OCI-LY1 (cell line): ENCODE data around the gene SUV39H2.

Experiments
- H2AFZ ChIP-seq: fragments of 200-600 bp; sonication (generic), shearing (Covaris generic); 2 replicates; pipeline ENCODE4 v1.6.0; 2014; ENCODE audit warnings: antibody characterized with exemption, mild to moderate bottlenecking, low read length
- H3F3A ChIP-seq: fragments of 200-600 bp; sonication (generic), shearing (Covaris generic); 2 replicates; pipeline ENCODE4 v1.6.0; 2014; ENCODE audit warnings: mild to moderate bottlenecking, antibody characterized with exemption, low read length, moderate library complexity; ENCODE audit not compliant: insufficient read depth
- H3K27ac ChIP-seq: fragments of 200-600 bp; sonication (generic); 2 replicates; pipeline ENCODE4 v1.5.1; 2014; ENCODE audit warnings: low read length, mixed run types, mild to moderate bottlenecking, low read depth; ENCODE audit not compliant: poor library complexity, severe bottlenecking
- H3K27me3 ChIP-seq: fragments of 200-600 bp; sonication (generic); 2 replicates; pipeline ENCODE4 v1.6.0; 2014; ENCODE audit warnings: antibody characterized with exemption, mild to moderate bottlenecking, low read length, moderate library complexity; ENCODE audit not compliant: insufficient read depth
- H3K36me3 ChIP-seq: fragments of 200-600 bp; sonication (generic); 2 replicates; pipeline ENCODE4 v1.6.1; 2014; ENCODE audit warnings: mild to moderate bottlenecking, antibody characterized with exemption, low read length, moderate library complexity, mixed read lengths; ENCODE audit not compliant: insufficient read depth
- H3K4me1 ChIP-seq: fragments of 200-600 bp; sonication (generic); 2 replicates; pipeline ENCODE4 v1.5.1; 2014; ENCODE audit warnings: mild to moderate bottlenecking, low read length, moderate library complexity; ENCODE audit not compliant: insufficient read depth, severe bottlenecking
- H3K4me2 ChIP-seq: fragments of 200-600 bp; sonication (generic), shearing (Covaris generic); 2 replicates; pipeline ENCODE4 v1.6.1; 2014; ENCODE audit warnings: low read length
- H3K4me3 ChIP-seq: fragments of 200-600 bp; sonication (generic); 2 replicates; pipeline ENCODE4 v1.5.1; 2014; ENCODE audit warnings: low read length, low read depth, mild to moderate bottlenecking, mixed read lengths; ENCODE audit not compliant: poor library complexity, severe bottlenecking
- H3K79me2 ChIP-seq: fragments of 200-600 bp; shearing (Covaris generic); 2 replicates; pipeline ENCODE4 v1.6.1; 2016; ENCODE audit warnings: mixed run types, low read length, mixed read lengths; ENCODE audit not compliant: insufficient read depth
- H3K9ac ChIP-seq: fragments of 200-600 bp; sonication (generic), shearing (Covaris generic); 2 replicates; pipeline ENCODE4 v1.6.1; 2014; ENCODE audit warnings: mild to moderate bottlenecking, low read length, mixed read lengths
- H3K9me2 ChIP-seq: fragments of 200-600 bp; sonication (generic), shearing (Covaris generic); 2 replicates; pipeline ENCODE4 v1.6.1; 2014; ENCODE audit warnings: low read depth, mild to moderate bottlenecking, low read length, mixed read lengths
- H3K9me3 ChIP-seq: fragments of 200-600 bp; shearing (Covaris generic); 2 replicates; pipeline ENCODE4 v1.6.1; 2014; ENCODE audit warnings: low read length, mixed read lengths
- H4K20me1 ChIP-seq: fragments of 200-600 bp; sonication (generic), shearing (Covaris generic); 2 replicates; pipeline ENCODE4 v1.6.0; 2016; ENCODE audit warnings: mild to moderate bottlenecking, low read length; ENCODE audit not compliant: insufficient read depth
- EZH2 ChIP-seq: fragments of 200-600 bp; sonication (generic), shearing (Covaris generic); IDR thresholded peaks from 2 replicates; pipeline ENCODE4 v1.8.0; 2017; ENCODE audit warnings: borderline replicate concordance, mixed run types, mild to moderate bottlenecking, antibody characterized with exemption, low read length, moderate library complexity, mixed read lengths
- TF ChIP-seq, protein P1 (sequence below): fragments of 200-600 bp; sonication (generic), shearing (Covaris generic); IDR thresholded peaks from 2 replicates; pipeline ENCODE4 v1.5.1; 2017; ENCODE audit warnings: mild to moderate bottlenecking, antibody characterized with exemption, low read length, moderate library complexity, mixed read lengths

SUV39H2 gene

DNA sequence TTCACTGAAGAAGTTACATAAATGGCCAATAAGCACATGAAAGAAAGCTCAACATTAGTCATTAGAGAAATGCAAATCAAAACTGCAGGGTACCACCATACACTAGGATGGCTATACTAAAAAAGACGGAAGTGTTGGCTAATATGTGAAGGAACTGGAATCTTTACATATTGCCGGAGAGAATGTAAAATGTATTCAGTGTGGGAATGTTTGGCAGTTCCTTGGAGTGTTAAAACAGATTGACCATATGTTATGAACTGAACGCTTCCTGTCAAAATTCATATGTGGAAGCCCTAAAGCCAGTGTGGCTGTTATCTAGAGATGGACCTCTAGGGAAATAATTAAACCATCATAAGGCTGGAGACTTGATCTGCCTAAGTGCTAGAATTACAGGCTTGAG, 33.1 kb downstream of the SUV39H2 start:
- 0 out of 2 replicates have a peak, but pooled peaks cover 5% of the 10 kb centered on the region for H3K79me2 ChIP-seq
- TF ChIP-seq, protein P1, sequence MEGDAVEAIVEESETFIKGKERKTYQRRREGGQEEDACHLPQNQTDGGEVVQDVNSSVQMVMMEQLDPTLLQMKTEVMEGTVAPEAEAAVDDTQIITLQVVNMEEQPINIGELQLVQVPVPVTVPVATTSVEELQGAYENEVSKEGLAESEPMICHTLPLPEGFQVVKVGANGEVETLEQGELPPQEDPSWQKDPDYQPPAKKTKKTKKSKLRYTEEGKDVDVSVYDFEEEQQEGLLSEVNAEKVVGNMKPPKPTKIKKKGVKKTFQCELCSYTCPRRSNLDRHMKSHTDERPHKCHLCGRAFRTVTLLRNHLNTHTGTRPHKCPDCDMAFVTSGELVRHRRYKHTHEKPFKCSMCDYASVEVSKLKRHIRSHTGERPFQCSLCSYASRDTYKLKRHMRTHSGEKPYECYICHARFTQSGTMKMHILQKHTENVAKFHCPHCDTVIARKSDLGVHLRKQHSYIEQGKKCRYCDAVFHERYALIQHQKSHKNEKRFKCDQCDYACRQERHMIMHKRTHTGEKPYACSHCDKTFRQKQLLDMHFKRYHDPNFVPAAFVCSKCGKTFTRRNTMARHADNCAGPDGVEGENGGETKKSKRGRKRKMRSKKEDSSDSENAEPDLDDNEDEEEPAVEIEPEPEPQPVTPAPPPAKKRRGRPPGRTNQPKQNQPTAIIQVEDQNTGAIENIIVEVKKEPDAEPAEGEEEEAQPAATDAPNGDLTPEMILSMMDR, result no peak
- no peak for TF ChIP-seq EZH2
- H3K4me2 ChIP-seq, result no peak overlapping the region
- H3K9ac ChIP-seq, result no peak overlapping the region
- no peak overlapping the region for H2AFZ ChIP-seq
- H3K27ac ChIP-seq, result no peak overlapping the region
- peaks cover 24% of the 10 kb centered on the region for H3K9me3 ChIP-seq
- no peaks in the 10 kb centered on the region for H3K4me1 ChIP-seq
- H4K20me1 ChIP-seq, result no peaks in the 10 kb centered on the region
- no peaks in the 10 kb centered on the region for H3K27me3 ChIP-seq
- no peaks in the 10 kb centered on the region for H3F3A ChIP-seq
- peaks cover 100% of the 10 kb centered on the region for H3K36me3 ChIP-seq
- H3K4me3 ChIP-seq, result no peak overlapping the region
- H3K9me2 ChIP-seq, result no peaks in the 10 kb centered on the region

DNA sequence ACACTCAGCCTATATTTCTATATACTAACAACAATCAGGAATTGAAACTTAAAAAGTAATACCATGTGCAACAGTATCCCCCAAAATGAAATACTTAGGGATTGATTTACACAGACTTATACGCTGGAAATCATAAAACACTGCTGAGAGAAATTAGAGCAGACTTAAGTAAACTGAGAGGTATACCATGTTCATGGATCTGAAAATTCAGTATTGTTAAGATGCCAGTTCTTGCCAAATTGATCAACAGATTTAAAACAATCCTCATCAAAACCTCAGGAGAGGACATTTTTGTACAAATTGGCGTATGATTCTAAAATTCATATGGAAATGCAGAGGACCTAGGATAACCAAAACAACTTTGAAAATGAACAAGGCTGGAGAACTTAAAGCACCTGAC, 37.9 kb downstream of the SUV39H2 start:
- H3K36me3 ChIP-seq, result peaks cover 100% of the 10 kb centered on the region
- H3K4me2 ChIP-seq, result no peak overlapping the region
- H3F3A ChIP-seq, result no peaks in the 10 kb centered on the region
- no peak for TF ChIP-seq EZH2
- TF ChIP-seq, protein P1, result no peak
- H4K20me1 ChIP-seq, result no peaks in the 10 kb centered on the region
- no peaks in the 10 kb centered on the region for H3K4me1 ChIP-seq
- no peak overlapping the region for H3K9ac ChIP-seq
- H2AFZ ChIP-seq, result no peak overlapping the region
- H3K79me2 ChIP-seq, result 0 out of 2 replicates have a peak, but pooled peaks cover 5% of the 10 kb centered on the region
- H3K4me3 ChIP-seq, result no peak overlapping the region
- H3K9me2 ChIP-seq, result no peaks in the 10 kb centered on the region
- no peaks in the 10 kb centered on the region for H3K27me3 ChIP-seq
- peaks cover 22% of the 10 kb centered on the region for H3K9me3 ChIP-seq
- H3K27ac ChIP-seq, result no peak overlapping the region

DNA sequence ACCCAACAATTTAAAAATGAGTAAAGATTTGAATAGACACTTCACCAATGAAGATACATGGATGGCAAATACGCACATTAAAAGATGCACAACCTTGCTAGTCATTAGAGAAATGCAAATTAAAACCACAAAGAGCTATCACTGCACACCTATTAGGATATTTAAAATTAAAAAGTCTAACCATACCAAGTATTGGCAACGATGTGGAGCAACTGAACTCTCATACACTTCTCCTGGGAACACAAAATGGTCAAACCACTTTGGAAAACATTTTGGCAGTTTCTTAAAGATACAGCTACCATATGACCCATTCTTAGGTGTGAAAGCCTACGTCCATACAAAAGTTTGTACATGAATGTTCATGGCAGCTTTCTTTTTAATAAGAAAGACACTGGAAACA, 39.2 kb downstream of the SUV39H2 start:
- H3K9me3 ChIP-seq, result peaks cover 20% of the 10 kb centered on the region
- no peaks in the 10 kb centered on the region for H3F3A ChIP-seq
- peaks cover 100% of the 10 kb centered on the region for H3K36me3 ChIP-seq
- no peaks in the 10 kb centered on the region for H3K27me3 ChIP-seq
- H4K20me1 ChIP-seq, result no peaks in the 10 kb centered on the region
- no peak overlapping the region for H3K9ac ChIP-seq
- 0 out of 2 replicates have a peak, but pooled peaks cover 5% of the 10 kb centered on the region for H3K79me2 ChIP-seq
- no peak overlapping the region for H3K27ac ChIP-seq
- H3K4me3 ChIP-seq, result no peak overlapping the region
- TF ChIP-seq, protein P1, result no peak
- TF ChIP-seq EZH2, result no peak
- no peaks in the 10 kb centered on the region for H3K4me1 ChIP-seq
- no peak overlapping the region for H3K4me2 ChIP-seq
- no peak overlapping the region for H2AFZ ChIP-seq
- no peaks in the 10 kb centered on the region for H3K9me2 ChIP-seq
